HG02840 (cell line): Measurements from ENCODE around the gene DDRGK1.
"Not testable (repeated sequence)": the region's sequence is repeated elsewhere in the genome, so short reads cannot be mapped to it uniquely, and the experiment has no call there.

Experiments used
- ATAC-seq: cut with Tn5 transposase; IDR thresholded peaks from one replicate; pipeline ENCODE4 v1.9.1; 2021; ENCODE audit warnings: mild to moderate bottlenecking, moderate library complexity, moderate number of reproducible peaks; ENCODE audit not compliant: unreplicated experiment, low FRiP score

DDRGK1 gene

GRCh38 chr20:3189561-3190131, 14.8 kb downstream of the DDRGK1 start:
- ATAC-seq = no peak

GRCh38 chr20:3188823-3189413, 15.6 kb downstream of the DDRGK1 start:
- ATAC-seq = no peak

- not testable (repeated sequence) for ATAC-seq
Observed at GRCh38 chr20:3187861-3188260, 16.6 kb downstream of the DDRGK1 start.

GRCh38 chr20:3183896-3184612, 20.4 kb downstream of the DDRGK1 start:
- no peak for ATAC-seq

DNA sequence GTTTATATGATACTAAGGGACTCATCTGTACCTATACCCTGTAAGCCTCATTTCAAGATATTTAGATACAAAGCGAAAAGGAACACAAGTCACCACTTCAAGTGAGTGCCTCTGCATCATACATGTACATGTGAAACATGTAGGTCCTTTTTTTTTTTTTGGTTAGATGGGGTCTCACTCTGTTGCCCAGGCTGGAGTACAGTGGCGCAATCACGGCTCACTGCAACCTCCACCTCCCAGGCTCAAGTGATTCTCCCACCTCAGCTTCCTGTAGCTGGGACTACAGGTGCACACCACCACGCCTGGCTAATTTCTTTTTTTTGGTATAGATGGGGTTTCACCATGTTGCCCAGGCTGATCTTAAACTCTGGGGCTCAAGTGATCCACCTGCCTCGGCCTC, 22.1 kb downstream of the DDRGK1 start:
- ATAC-seq = not testable (repeated sequence)

DNA sequence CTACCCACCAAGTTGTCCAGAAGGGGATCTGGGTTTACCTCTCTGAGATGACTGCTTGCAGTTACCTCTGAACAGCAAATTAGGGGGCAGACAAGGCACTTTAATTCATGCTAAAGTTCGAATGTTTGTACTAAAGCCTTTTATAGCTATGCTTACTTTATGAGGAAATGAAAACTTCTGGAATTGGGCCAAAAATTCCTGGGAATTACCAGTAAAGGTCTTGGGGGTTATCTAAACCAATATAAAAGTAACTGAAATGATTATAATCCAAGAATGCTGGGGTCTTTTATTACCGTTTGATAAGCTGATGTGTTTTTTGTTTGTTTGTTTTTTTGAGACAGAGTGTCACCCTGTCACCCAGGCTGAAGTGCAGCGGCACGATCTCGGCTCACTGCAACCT, 23.2 kb downstream of the DDRGK1 start:
- ATAC-seq = no peak

DNA sequence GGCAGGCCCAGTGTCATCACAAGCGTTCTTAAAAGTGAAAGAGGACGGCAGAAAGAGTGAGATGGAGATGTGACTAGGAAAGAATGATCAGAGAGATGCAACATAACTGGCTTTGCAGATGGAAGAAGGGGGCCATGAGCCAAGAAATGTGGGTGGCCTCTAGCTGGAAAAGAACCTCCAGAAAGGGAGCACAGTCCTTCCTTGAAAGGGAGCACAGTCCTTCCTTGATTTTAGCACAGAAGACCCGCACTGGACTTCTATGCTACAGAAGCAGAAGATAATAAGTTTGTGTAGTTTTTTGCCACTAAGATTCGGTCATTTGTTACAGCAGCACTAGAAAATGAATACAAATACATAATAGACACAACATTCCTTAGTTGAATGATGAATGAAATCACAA, 24.2 kb downstream of the DDRGK1 start:
- no peak for ATAC-seq

- ATAC-seq = no peak
Observed at GRCh38 chr20:3177746-3178485, 26.6 kb downstream of the DDRGK1 start.

DNA sequence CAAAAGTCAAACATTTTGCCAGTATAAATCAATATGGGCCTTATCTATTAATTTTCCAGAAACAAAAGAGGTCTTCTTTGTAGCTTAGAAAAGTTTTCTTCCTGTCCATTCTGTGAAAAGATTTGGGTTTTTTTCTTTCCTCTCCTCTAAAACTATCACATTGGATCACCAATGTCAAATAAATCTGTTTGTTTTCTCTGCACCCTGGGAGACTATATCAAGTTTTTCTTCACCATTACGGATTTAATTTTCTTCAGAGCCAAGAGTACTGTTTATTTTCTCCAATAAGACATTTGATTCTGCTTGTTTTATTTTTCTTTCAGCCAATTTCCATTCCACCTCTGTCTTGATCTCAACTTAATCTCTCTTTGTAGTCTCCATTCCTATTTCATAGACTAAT, 29.2 kb downstream of the DDRGK1 start:
- ATAC-seq = no peak

DNA sequence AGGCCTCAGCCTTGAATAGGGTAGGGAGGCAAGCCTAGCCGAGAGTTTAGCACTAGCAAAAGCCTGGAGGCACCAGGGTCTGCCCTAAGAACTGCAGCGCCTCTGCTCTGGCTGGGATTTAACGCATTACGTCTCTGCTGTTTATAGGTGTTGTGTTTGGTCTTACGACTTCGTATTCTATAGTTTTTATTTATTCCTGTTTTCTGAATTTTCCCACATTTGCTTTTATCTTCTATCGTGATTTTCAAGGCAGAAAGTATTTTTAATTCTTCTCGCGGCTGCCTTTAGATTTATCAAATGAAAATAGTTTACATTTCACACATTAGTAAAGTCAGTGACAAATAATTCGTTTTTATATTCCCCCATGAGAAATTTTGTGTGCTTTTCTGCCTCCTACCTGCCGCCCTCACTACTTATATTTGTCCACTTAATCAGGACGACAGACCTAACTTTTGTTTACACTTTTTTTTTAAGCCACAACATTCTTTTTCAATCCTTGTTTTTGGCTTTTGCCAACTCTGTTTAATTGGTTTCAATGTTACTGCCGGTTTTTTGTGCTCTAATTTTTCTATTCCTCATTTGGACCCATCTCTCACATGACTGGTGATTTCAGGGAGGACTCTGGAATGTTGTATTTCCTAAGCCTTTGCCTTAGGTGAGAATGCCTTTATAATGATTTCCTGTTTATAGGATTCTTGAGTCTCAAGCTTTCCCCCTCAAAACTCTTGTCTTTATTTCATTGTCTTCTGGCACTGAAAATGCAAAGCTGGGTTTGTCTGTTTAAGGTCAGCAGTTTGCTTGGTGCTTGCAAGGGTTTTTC, 29.8 kb downstream of the DDRGK1 start:
- no peak for ATAC-seq

- peak; percentile 17 for ATAC-seq
Observed at GRCh38 chr20:3173610-3174441, 30.7 kb downstream of the DDRGK1 start.

- peak; percentile 78 for ATAC-seq
Observed at GRCh38 chr20:3172933-3173609, 31.4 kb downstream of the DDRGK1 start, which contains the start of gene LZTS3. Gene LZTS3 (minus strand): TSS chr20:3173549. CDS start chr20:3167163, 6,386 bp downstream.

- ATAC-seq = no peak
Observed at GRCh38 chr20:3172126-3172932, 32.2 kb downstream of the DDRGK1 start.

- no peak for ATAC-seq
Observed at GRCh38 chr20:3171391-3172125, 32.9 kb downstream of the DDRGK1 start.

DNA sequence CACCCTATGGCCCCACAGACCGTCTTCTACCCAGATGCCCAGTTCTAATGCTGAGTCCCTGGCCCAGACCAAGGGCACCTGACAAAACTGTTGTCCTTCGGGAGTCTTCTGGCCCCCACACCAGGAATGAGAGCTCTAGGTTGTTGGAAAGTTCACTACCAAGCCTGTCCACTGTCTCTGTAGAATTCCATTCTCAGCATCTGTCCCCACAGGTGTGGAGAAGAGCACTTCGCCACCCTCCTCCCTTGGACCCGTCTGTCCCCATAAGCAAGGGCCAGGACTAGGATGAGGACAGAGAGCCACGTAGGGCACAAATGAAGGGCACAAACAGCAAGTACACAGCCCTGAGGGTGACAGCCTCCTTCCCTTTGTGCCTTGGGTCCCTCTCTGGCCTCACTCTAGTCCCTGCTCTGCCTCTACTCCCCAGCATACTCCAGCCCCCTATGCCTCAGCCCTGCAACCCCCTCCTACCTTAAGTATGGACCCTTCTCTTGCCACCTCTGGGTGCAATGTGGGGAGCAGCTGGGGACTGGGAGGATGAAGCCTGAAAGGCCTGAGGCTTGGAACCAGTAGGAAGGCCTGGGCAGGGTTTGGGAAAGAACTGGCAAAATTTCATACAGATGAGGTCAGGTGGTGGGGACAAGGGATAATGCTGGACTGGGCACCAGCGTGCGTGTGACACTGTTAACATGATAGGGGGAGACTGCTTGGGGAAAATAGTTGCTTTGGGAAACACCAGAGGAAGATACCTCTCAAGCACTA, 35.5 kb downstream of the DDRGK1 start:
- ATAC-seq = no peak

GRCh38 chr20:3168079-3168828, 36.2 kb downstream of the DDRGK1 start:
- no peak for ATAC-seq
